Measurements from ENCODE around the gene KLF6. TPM values are rescaled to one million over a fixed set of nuclear protein-coding genes. Genes with fewer than 3 reads are reported as not detected.

The KLF6 gene
- total and polyA plus RNA-seq, 2 donors (not counting 1 experiment from before 2014, with no cell fraction given) = 175 to 921 TPM

- TF ChIP-seq EZH2 (IDR thresholded peaks at IDR 0.05; ENCODE audit: borderline replicate concordance, insufficient read depth, low read depth, low read length, poor library complexity, severe bottlenecking) = no peak
- Histone ChIP-seq H3K4me1 (ENCODE audit: control insufficient read depth in 2 of 2, insufficient read depth in 2 of 2, low read length in 2 of 2) (peaks cover 8 to 12% of the 10 kb centered on the region in 2 donors), H4K20me1 (ENCODE audit: control insufficient read depth, insufficient read depth, low read length, poor library complexity, severe bottlenecking) (no peaks in the 10 kb centered on the region), H2AFZ (ENCODE audit: insufficient read depth, low read depth, low read length, poor library complexity, severe bottlenecking) (no peak overlapping the region), H3K79me2 (ENCODE audit: control insufficient read depth, insufficient read depth, low read length) (no peaks in the 10 kb centered on the region), H3K9ac (ENCODE audit: low read length) (no peak overlapping the region), H3K9me3 (ENCODE audit: control extremely low read depth in 1 of 3, control insufficient read depth in 2 of 3, insufficient read depth in 1 of 3, low read length in 2 of 3) (no peaks in the 10 kb centered on the region), H3K4me3 (ENCODE audit: control extremely low read depth in 1 of 5, extremely low read depth in 1 of 5, insufficient read depth in 1 of 5, low read depth in 2 of 5, low read length in 4 of 5) (no peak overlapping the region), H3K27me3 (replicated peaks in 1 of 4; ENCODE audit: control extremely low read depth in 1 of 4, control insufficient read depth in 3 of 4, insufficient read depth in 4 of 4, low read length in 3 of 4) (no peaks in the 10 kb centered on the region), H3K4me2 (replicated peaks; ENCODE audit: low read depth, low read length, poor library complexity, severe bottlenecking) (no peak overlapping the region), H3K36me3 (replicated peaks in 1 of 2; ENCODE audit: control extremely low read depth in 1 of 2, control insufficient read depth in 1 of 2, extremely low read depth in 1 of 2, insufficient read depth in 2 of 2, low read length in 1 of 2) (no peaks in the 10 kb centered on the region), H3K27ac (ENCODE audit: low read length in 2 of 2) (no peak overlapping the region)
- POLR2A ChIA-PET = no interaction called here
- intact Hi-C loops (cut with micrococcal nuclease) = no loop called here
- CTCF ChIA-PET = no interaction called here
- H3K4me3 Mint-ChIP-seq = no peak overlapping the region
- ATAC-seq (ENCODE audit: low read depth) = no peak
- H3K27me3 Mint-ChIP-seq = peaks cover 6% of the 10 kb centered on the region
- H3K9me3 Mint-ChIP-seq (ENCODE audit: insufficient read depth) = no peaks in the 10 kb centered on the region
- WGBS (ENCODE audit: insufficient coverage) = 92% methylated on average over 7 of the region's 7 CpGs
- no peak for DNase-seq
- H3K4me1 Mint-ChIP-seq = peaks cover 14% of the 10 kb centered on the region
- H3K27ac Mint-ChIP-seq = no peak overlapping the region
Observed at GRCh38 chr10:3746634-3747033, 38.4 kb downstream of the KLF6 start.

- 100% methylated on average over 1 of the region's 4 CpGs for WGBS (ENCODE audit: insufficient coverage)
- peaks cover 8 to 12% of the 10 kb centered on the region in 2 donors for H3K4me1 ChIP-seq (ENCODE audit: control insufficient read depth in 2 of 2, insufficient read depth in 2 of 2, low read length in 2 of 2)
- Mint-ChIP-seq H3K27ac (no peak overlapping the region), H3K4me1 (peaks cover 14% of the 10 kb centered on the region), H3K9me3 (ENCODE audit: insufficient read depth) (no peaks in the 10 kb centered on the region), H3K27me3 (peaks cover 6% of the 10 kb centered on the region), H3K4me3 (no peak overlapping the region)
- ATAC-seq (ENCODE audit: low read depth) (no peak), DNase-seq (no peak)
- H3K4me2 ChIP-seq (replicated peaks; ENCODE audit: low read depth, low read length, poor library complexity, severe bottlenecking) = no peak overlapping the region
- no peak overlapping the region for H3K4me3 ChIP-seq (ENCODE audit: control extremely low read depth in 1 of 5, extremely low read depth in 1 of 5, insufficient read depth in 1 of 5, low read depth in 2 of 5, low read length in 4 of 5)
- H3K27ac ChIP-seq (ENCODE audit: low read length in 2 of 2) = no peak overlapping the region
- intact Hi-C loops (cut with micrococcal nuclease) = no loop called here
- H3K36me3 ChIP-seq (replicated peaks in 1 of 2; ENCODE audit: control extremely low read depth in 1 of 2, control insufficient read depth in 1 of 2, extremely low read depth in 1 of 2, insufficient read depth in 2 of 2, low read length in 1 of 2) = no peaks in the 10 kb centered on the region
- no peaks in the 10 kb centered on the region for H3K27me3 ChIP-seq (replicated peaks in 1 of 4; ENCODE audit: control extremely low read depth in 1 of 4, control insufficient read depth in 3 of 4, insufficient read depth in 4 of 4, low read length in 3 of 4)
- POLR2A ChIA-PET = no interaction called here
- H3K9ac ChIP-seq (ENCODE audit: low read length) = no peak overlapping the region
- CTCF ChIA-PET = no interaction called here
- no peak overlapping the region for H2AFZ ChIP-seq (ENCODE audit: insufficient read depth, low read depth, low read length, poor library complexity, severe bottlenecking)
- no peaks in the 10 kb centered on the region for H3K79me2 ChIP-seq (ENCODE audit: control insufficient read depth, insufficient read depth, low read length)
- TF ChIP-seq EZH2 (IDR thresholded peaks at IDR 0.05; ENCODE audit: borderline replicate concordance, insufficient read depth, low read depth, low read length, poor library complexity, severe bottlenecking) (no peak), CTCF (IDR thresholded peaks at IDR 0.05) (no peak)
- H4K20me1 ChIP-seq (ENCODE audit: control insufficient read depth, insufficient read depth, low read length, poor library complexity, severe bottlenecking) = no peaks in the 10 kb centered on the region
- no peaks in the 10 kb centered on the region for H3K9me3 ChIP-seq (ENCODE audit: control extremely low read depth in 1 of 3, control insufficient read depth in 2 of 3, insufficient read depth in 1 of 3, low read length in 2 of 3)
Observed at GRCh38 chr10:3745521-3745920, 39.5 kb downstream of the KLF6 start.
